Ovary (tissue), 9 donors: ENCODE data around the gene ANKFN1. TPM values are rescaled to one million over a fixed set of nuclear protein-coding genes. Genes with fewer than 3 reads are reported as not detected.

Source experiments
- DNase-seq, 5 donors: peaks; one replicate each; pipeline ENCODE4 v3.0.0-alpha.2; 2019 to 2020
- H3K27ac ChIP-seq, 2 donors: fragments of 200-600 bp; one replicate each; pipeline versions ENCODE4 v1.5.1 to v1.8.0; 2019 to 2022
- H3K27me3 ChIP-seq: fragments of 200-600 bp; one replicate; pipeline ENCODE4 v1.8.0; 2022
- H3K36me3 ChIP-seq: fragments of 200-600 bp; sonication (generic); one replicate; pipeline ENCODE4 v1.5.1; 2019
- H3K4me1 ChIP-seq: one replicate; pipeline ENCODE4 v1.8.1; 2013; ENCODE audit warnings: mild to moderate bottlenecking, moderate library complexity; ENCODE audit not compliant: insufficient read depth
- H3K4me3 ChIP-seq: fragments of 200-600 bp; sonication (generic); one replicate; pipeline ENCODE4 v1.5.1; 2017
- H3K9me3 ChIP-seq, 2 donors: fragments of 200-600 bp in 1 of 2; sonication (generic) in 1 of 2; one replicate each; pipeline versions ENCODE4 v1.5.1 to v1.8.1; 2013 to 2019; ENCODE audit warnings: mild to moderate bottlenecking in 1 of 2, moderate library complexity in 1 of 2
- CTCF ChIP-seq, 3 donors: fragments of 450-650 bp in 2 of 3; fragments of 200-600 bp in 1 of 3; IDR thresholded peaks; one replicate each; pipeline versions ENCODE4 v1.5.1 to v1.8.0; 2016 to 2022; ENCODE audit warnings: antibody characterized with exemption in 3 of 3, mild to moderate bottlenecking in 1 of 3
- EP300 ChIP-seq: sonication (generic); formaldehyde crosslinking; IDR thresholded peaks from one replicate; pipeline ENCODE4 v1.6.1; 2017; ENCODE audit warnings: antibody characterized with exemption
- POLR2A ChIP-seq: fragments of 450-650 bp; IDR thresholded peaks from one replicate; pipeline ENCODE4 v1.6.1; 2017; ENCODE audit warnings: antibody characterized with exemption, mild to moderate bottlenecking, moderate library complexity
- WGBS, 3 donors: extraction: QIAGEN DNeasy Blood & Tissue Kit in 1 of 3; methylation state at CpG; one replicate each; pipeline versions ENCODE4 v1.1.5 to v1.1.7; 2013 to 2017; 5-methylcytosine and 5-hydroxymethylcytosine counted together
- intact Hi-C, 4 donors: fragments of 100-400 bp; cut with DNase I; formaldehyde crosslinking; loops; one replicate each; pipeline versions ENCODE4 v1.11.0 to v1.15.1; 2022 to 2023
- polyA plus RNA-seq, 2 donors: library from polyadenylated mRNA; stranded (reverse); fragments of 200-250 nt in 1 of 2; fragments of 350-450 nt in 1 of 2; fragmentation: Illumina TruSeq in 1 of 2; extraction: RNeasy Lipid Tissue Mini Kit (QIAGEN cat#74804) in 1 of 2; gene quantifications; one replicate each; pipeline ENCODE4 v1.2.3, GENCODE V29; 2013 to 2014
- total RNA-seq, 7 donors: library from RNA; depleted of rRNA in 2 of 7; stranded (reverse); fragments of >200 nt in 2 of 7; fragmentation: NEBNext Ultra II Directional in 3 of 7; extraction: Animal tissue kit (Norgen Biotek cat#: 25700) in 3 of 7; gene quantifications; one replicate each; pipeline versions ENCODE4 v1.1.0 to v1.2.4, GENCODE V29; 2016 to 2023
- donor health status: DM: no; HTN: no; CAD: no; lungs with moderate emphysema.
- donor health status: DM: no; HTN: no; CAD: no.
- donor health status: Bipolar disorder and iron deficiency.
- donor health status: DM: yes; HTN: yes; CAD: no.
- donor health status: DM: no; HTN: no; CAD: no.
- donor health status: DM: yes; HTN: yes; CAD: no.

ANKFN1 gene
- total and polyA plus RNA-seq, 9 donors: 0.02 to 4.4 (median 0.54) TPM; not detected in 3

- H3K27me3 ChIP-seq: no peaks in the 10 kb centered on the region
- H3K4me3 ChIP-seq: no peak overlapping the region
- no peaks in the 10 kb centered on the region for H3K36me3 ChIP-seq
- TF ChIP-seq CTCF (IDR thresholded peaks at IDR 0.05) (no peak), EP300 (no peak), POLR2A (no peak)
- DNase-seq: no peak
- no peaks in the 10 kb centered on the region for H3K9me3 ChIP-seq
- H3K27ac ChIP-seq: no peak overlapping the region
- WGBS, 3 donors: 92 to 96% (median 95%) methylated on average over 2 of the region's 2 CpGs
- intact Hi-C loops: no loop called here
- no peaks in the 10 kb centered on the region for H3K4me1 ChIP-seq
These were observed 91.1 kb downstream of the ANKFN1 start for GRCh38 chr17:56244268-56244890.

GRCh38 chr17:56247816-56248215 lies 94.5 kb downstream of the ANKFN1 start:
- Histone ChIP-seq H3K27ac (no peak overlapping the region), H3K9me3 (no peaks in the 10 kb centered on the region), H3K4me3 (no peak overlapping the region), H3K4me1 (no peaks in the 10 kb centered on the region), H3K36me3 (no peaks in the 10 kb centered on the region), H3K27me3 (no peaks in the 10 kb centered on the region)
- intact Hi-C loops: no loop called here
- no peak for DNase-seq
- TF ChIP-seq POLR2A (no peak), CTCF (IDR thresholded peaks at IDR 0.05) (no peak), EP300 (no peak)
- WGBS, 3 donors: 68 to 79% (median 69%) methylated on average over 1 of the region's 1 CpG

GRCh38 chr17:56257075-56257474 lies 103.8 kb downstream of the ANKFN1 start:
- 28 to 54% (median 53%) methylated on average over 1 of the region's 1 CpG for WGBS, 3 donors
- no peaks in the 10 kb centered on the region for H3K27me3 ChIP-seq
- TF ChIP-seq EP300: no peak
- TF ChIP-seq CTCF (IDR thresholded peaks at IDR 0.05): no peak
- TF ChIP-seq POLR2A: no peak
- no peak overlapping the region for H3K27ac ChIP-seq
- no peak overlapping the region for H3K4me3 ChIP-seq
- intact Hi-C loops: no loop called here
- H3K9me3 ChIP-seq: no peaks in the 10 kb centered on the region
- DNase-seq: no peak
- no peaks in the 10 kb centered on the region for H3K36me3 ChIP-seq
- H3K4me1 ChIP-seq: no peaks in the 10 kb centered on the region

GRCh38 chr17:56260376-56261002 lies 107.2 kb downstream of the ANKFN1 start:
- no peak overlapping the region for H3K27ac ChIP-seq
- H3K27me3 ChIP-seq: no peaks in the 10 kb centered on the region
- WGBS, 3 donors: 76 to 86% (median 77%) methylated on average over 7 of the region's 7 CpGs
- no peak for DNase-seq
- H3K9me3 ChIP-seq: no peaks in the 10 kb centered on the region
- H3K4me3 ChIP-seq: no peak overlapping the region
- TF ChIP-seq POLR2A: no peak
- no peak for TF ChIP-seq EP300
- TF ChIP-seq CTCF (IDR thresholded peaks at IDR 0.05): no peak
- no peaks in the 10 kb centered on the region for H3K36me3 ChIP-seq
- no peaks in the 10 kb centered on the region for H3K4me1 ChIP-seq
- intact Hi-C loops: no loop called here
